ENCODE measurements around the gene CHST3.
A peak's percentile ranks its signal among the peaks of the same experiment; 100 is the strongest.

DNA sequence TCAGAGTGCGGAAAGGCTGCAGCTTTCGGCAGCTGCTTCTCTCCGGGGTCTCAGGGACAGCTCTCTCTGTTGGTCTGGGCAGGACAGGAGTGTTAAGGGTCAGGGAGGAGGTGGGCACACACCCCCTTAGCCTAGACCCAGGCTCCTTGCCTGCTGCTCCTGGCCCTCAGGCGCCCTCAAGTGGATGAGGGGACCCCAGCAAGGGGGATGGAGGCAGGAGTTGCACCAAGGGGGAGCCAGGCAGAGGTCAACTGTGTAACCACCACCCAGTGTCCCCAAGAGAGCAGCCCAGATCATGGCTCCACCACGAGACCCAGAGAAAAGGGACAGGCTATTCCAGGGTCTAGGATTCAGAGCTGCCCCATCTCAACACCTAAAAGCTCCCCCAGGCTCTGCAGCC, 97.3 kb downstream of the CHST3 start:
- TF ChIP-seq, protein P1, sequence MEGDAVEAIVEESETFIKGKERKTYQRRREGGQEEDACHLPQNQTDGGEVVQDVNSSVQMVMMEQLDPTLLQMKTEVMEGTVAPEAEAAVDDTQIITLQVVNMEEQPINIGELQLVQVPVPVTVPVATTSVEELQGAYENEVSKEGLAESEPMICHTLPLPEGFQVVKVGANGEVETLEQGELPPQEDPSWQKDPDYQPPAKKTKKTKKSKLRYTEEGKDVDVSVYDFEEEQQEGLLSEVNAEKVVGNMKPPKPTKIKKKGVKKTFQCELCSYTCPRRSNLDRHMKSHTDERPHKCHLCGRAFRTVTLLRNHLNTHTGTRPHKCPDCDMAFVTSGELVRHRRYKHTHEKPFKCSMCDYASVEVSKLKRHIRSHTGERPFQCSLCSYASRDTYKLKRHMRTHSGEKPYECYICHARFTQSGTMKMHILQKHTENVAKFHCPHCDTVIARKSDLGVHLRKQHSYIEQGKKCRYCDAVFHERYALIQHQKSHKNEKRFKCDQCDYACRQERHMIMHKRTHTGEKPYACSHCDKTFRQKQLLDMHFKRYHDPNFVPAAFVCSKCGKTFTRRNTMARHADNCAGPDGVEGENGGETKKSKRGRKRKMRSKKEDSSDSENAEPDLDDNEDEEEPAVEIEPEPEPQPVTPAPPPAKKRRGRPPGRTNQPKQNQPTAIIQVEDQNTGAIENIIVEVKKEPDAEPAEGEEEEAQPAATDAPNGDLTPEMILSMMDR (IDR thresholded peaks at IDR 0.05; ENCODE audit: low read depth, low read length): peak; percentile 47
- no peak for TF ChIP-seq POLR2A (IDR thresholded peaks at IDR 0.05; ENCODE audit: extremely low read depth, insufficient read length)

Measured in NB4 (cell line).